ENCODE data around the gene BSN.

The BSN gene

GRCh38 chr3:49648354-49649019, 94.2 kb downstream of the BSN start:
- FAIRE-seq: no peak
- TF ChIP-seq TAF1 (IDR thresholded peaks at IDR 0.05; ENCODE audit: low read depth, low read length) (no peak), PAX5 (IDR thresholded peaks at IDR 0.05; ENCODE audit: insufficient read depth, low read length, severe bottlenecking) (no peak), POU2F2 (IDR thresholded peaks at IDR 0.05; ENCODE audit: low read depth, low read length) (no peak), POLR2A (IDR thresholded peaks at IDR 0.05; ENCODE audit: low read depth, low read length) (no peak), POLR2AphosphoS5 (IDR thresholded peaks at IDR 0.05; ENCODE audit: low read depth, low read length) (no peak), SPI1 (IDR thresholded peaks at IDR 0.05; ENCODE audit: low read depth, low read length) (no peak)
- no peak for DNase-seq (ENCODE audit: insufficient read length, low spot score)

- FAIRE-seq: no peak
- TF ChIP-seq POLR2AphosphoS5 (IDR thresholded peaks at IDR 0.05; ENCODE audit: low read depth, low read length) (no peak), POU2F2 (IDR thresholded peaks at IDR 0.05; ENCODE audit: low read depth, low read length) (no peak)
- DNase-seq (ENCODE audit: insufficient read length, low spot score): no peak
Measured at GRCh38 chr3:49649576-49649975, 95.3 kb downstream of the BSN start.

DNA sequence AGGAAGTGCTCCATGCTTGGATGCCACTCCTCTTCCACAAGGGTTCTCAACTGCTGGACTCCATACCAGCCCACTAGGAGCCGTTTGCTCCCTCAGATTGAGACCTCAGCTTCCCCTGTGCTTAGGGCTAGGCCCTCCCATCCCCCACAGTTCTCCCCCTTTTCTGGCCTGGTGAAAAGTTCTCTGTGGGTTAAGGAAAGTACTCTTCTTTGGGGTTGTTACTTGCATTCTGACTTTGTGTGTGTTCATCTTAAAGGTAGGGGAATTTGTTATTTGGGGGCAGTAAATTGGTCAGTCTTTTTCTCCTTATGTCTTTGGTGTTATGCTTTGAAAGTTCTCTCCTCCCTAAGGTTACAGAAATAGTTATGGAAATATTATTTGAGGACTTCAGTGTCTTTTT, 95.9 kb downstream of the BSN start:
- TF ChIP-seq POLR2A (IDR thresholded peaks at IDR 0.05; ENCODE audit: low read depth, low read length) (no peak), POLR2AphosphoS5 (IDR thresholded peaks at IDR 0.05; ENCODE audit: low read depth, low read length) (no peak), PAX5 (IDR thresholded peaks at IDR 0.05; ENCODE audit: insufficient read depth, low read length, severe bottlenecking) (no peak), SPI1 (IDR thresholded peaks at IDR 0.05; ENCODE audit: low read depth, low read length) (no peak), POU2F2 (IDR thresholded peaks at IDR 0.05; ENCODE audit: low read depth, low read length) (no peak), TAF1 (IDR thresholded peaks at IDR 0.05; ENCODE audit: low read depth, low read length) (no peak)
- no peak for FAIRE-seq
- DNase-seq (ENCODE audit: insufficient read length, low spot score): no peak

GRCh38 chr3:49650637-49651036, 96.4 kb downstream of the BSN start:
- no peak for FAIRE-seq

GRCh38 chr3:49652218-49652902, 98.1 kb downstream of the BSN start:
- FAIRE-seq: no peak
- no peak for DNase-seq (ENCODE audit: insufficient read length, low spot score)
- TF ChIP-seq PAX5 (IDR thresholded peaks at IDR 0.05; ENCODE audit: insufficient read depth, low read length, severe bottlenecking) (no peak), POLR2AphosphoS5 (IDR thresholded peaks at IDR 0.05; ENCODE audit: low read depth, low read length) (no peak), POLR2A (IDR thresholded peaks at IDR 0.05; ENCODE audit: low read depth, low read length) (no peak), POU2F2 (IDR thresholded peaks at IDR 0.05; ENCODE audit: low read depth, low read length) (no peak), TAF1 (IDR thresholded peaks at IDR 0.05; ENCODE audit: low read depth, low read length) (no peak), SPI1 (IDR thresholded peaks at IDR 0.05; ENCODE audit: low read depth, low read length) (no peak)

More at GRCh38 chr3:49650637-49651036, 96.4 kb downstream of the BSN start:
- TF ChIP-seq PAX5 (IDR thresholded peaks at IDR 0.05; ENCODE audit: insufficient read depth, low read length, severe bottlenecking): no peak
- no peak for TF ChIP-seq POU2F2 (IDR thresholded peaks at IDR 0.05; ENCODE audit: low read depth, low read length)
- no peak for TF ChIP-seq TAF1 (IDR thresholded peaks at IDR 0.05; ENCODE audit: low read depth, low read length)
- TF ChIP-seq POLR2AphosphoS5 (IDR thresholded peaks at IDR 0.05; ENCODE audit: low read depth, low read length): no peak
- TF ChIP-seq POLR2A (IDR thresholded peaks at IDR 0.05; ENCODE audit: low read depth, low read length): no peak
- no peak for TF ChIP-seq SPI1 (IDR thresholded peaks at IDR 0.05; ENCODE audit: low read depth, low read length)
- DNase-seq (ENCODE audit: insufficient read length, low spot score): no peak

GRCh38 chr3:49652903-49653415, 98.7 kb downstream of the BSN start:
- DNase-seq (ENCODE audit: insufficient read length, low spot score) (no peak), FAIRE-seq (no peak)
- TF ChIP-seq TAF1 (IDR thresholded peaks at IDR 0.05; ENCODE audit: low read depth, low read length): no peak
- TF ChIP-seq POLR2A (IDR thresholded peaks at IDR 0.05; ENCODE audit: low read depth, low read length): no peak
- no peak for TF ChIP-seq PAX5 (IDR thresholded peaks at IDR 0.05; ENCODE audit: insufficient read depth, low read length, severe bottlenecking)
- TF ChIP-seq POLR2AphosphoS5 (IDR thresholded peaks at IDR 0.05; ENCODE audit: low read depth, low read length): no peak
- no peak for TF ChIP-seq POU2F2 (IDR thresholded peaks at IDR 0.05; ENCODE audit: low read depth, low read length)
- TF ChIP-seq SPI1 (IDR thresholded peaks at IDR 0.05; ENCODE audit: low read depth, low read length): no peak

- DNase-seq (ENCODE audit: insufficient read length, low spot score): no peak
- TF ChIP-seq POLR2AphosphoS5 (IDR thresholded peaks at IDR 0.05; ENCODE audit: low read depth, low read length) (no peak), POU2F2 (IDR thresholded peaks at IDR 0.05; ENCODE audit: low read depth, low read length) (no peak)
- no peak for FAIRE-seq
Measured at GRCh38 chr3:49653621-49654020, 99.3 kb downstream of the BSN start.

DNA sequence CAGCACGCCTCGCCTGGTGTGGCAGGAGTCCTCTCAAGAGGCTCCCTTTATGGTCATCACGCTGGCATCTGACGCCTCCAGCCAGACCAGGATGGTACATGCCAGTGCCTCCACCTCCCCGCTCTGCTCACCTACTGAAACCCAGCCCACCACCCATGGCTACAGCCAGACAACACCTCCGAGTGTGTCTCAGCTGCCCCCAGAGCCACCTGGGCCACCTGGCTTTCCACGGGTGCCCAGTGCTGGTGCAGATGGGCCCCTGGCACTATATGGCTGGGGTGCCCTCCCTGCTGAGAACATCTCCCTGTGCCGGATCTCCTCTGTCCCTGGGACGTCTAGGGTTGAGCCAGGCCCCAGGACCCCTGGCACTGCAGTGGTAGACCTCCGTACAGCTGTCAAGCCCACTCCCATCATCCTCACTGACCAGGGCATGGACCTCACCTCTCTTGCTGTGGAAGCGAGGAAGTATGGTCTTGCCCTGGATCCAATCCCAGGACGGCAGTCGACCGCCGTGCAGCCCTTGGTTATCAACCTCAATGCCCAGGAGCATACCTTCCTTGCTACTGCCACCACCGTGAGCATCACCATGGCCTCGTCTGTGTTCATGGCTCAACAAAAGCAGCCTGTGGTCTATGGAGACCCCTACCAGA, 100.0 kb downstream of the BSN start:
- DNase-seq (ENCODE audit: insufficient read length, low spot score) (no peak), FAIRE-seq (no peak)
- TF ChIP-seq PAX5 (IDR thresholded peaks at IDR 0.05; ENCODE audit: insufficient read depth, low read length, severe bottlenecking) (no peak), POU2F2 (IDR thresholded peaks at IDR 0.05; ENCODE audit: low read depth, low read length) (no peak), SPI1 (IDR thresholded peaks at IDR 0.05; ENCODE audit: low read depth, low read length) (no peak)

GRCh38 chr3:49654955-49655556, 100.8 kb downstream of the BSN start:
- no peak for DNase-seq (ENCODE audit: insufficient read length, low spot score)

More at GRCh38 chr3:49654955-49655556, 100.8 kb downstream of the BSN start:
- no peak for FAIRE-seq
- TF ChIP-seq PAX5 (IDR thresholded peaks at IDR 0.05; ENCODE audit: insufficient read depth, low read length, severe bottlenecking) (no peak), SPI1 (IDR thresholded peaks at IDR 0.05; ENCODE audit: low read depth, low read length) (no peak), POLR2A (IDR thresholded peaks at IDR 0.05; ENCODE audit: low read depth, low read length) (no peak), POLR2AphosphoS5 (IDR thresholded peaks at IDR 0.05; ENCODE audit: low read depth, low read length) (no peak), TAF1 (IDR thresholded peaks at IDR 0.05; ENCODE audit: low read depth, low read length) (no peak), POU2F2 (IDR thresholded peaks at IDR 0.05; ENCODE audit: low read depth, low read length) (no peak)

Measured in GM12891 (cell line).